Measurements from ENCODE around the gene ESM1. TPM values are rescaled to one million over a fixed set of nuclear protein-coding genes. Genes with fewer than 3 reads are reported as not detected.

Gene ESM1
- total and polyA plus RNA-seq, 9 of the 15 experiments (the other 6 are each of a cell fraction or from before 2014, with no cell fraction given): not detected

DNA sequence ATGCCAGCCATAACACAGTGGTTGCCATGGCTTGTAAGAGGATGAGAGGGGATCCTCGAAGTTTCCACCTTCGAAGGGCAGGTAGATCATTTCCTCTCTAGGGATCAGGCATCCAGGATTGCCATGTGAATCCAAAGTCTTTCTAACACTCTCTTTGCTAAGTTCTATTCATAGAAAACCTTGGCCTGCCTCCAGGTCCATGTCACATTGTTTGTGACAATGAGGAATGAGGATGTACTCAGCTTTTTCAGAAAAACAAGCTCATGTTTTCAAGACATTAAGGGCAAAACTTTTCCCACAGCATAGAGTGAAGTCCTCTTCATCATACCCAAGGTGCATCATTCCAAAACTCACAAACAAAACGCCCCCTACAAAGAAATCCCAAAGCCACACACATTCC is 19.6 kb downstream of the ESM1 start:
- Histone ChIP-seq H3K27me3 (ENCODE audit: control insufficient read depth in 2 of 2, insufficient read depth in 2 of 2, low read length in 2 of 2) (peaks cover 0 to 3% of the 10 kb centered on the region in 2 experiments; a peak in 2 of 5 replicates), H3K4me1 (replicated peaks in 1 of 2; ENCODE audit: control insufficient read depth in 2 of 2, insufficient read depth in 2 of 2, low read length in 2 of 2) (no peaks in the 10 kb centered on the region), H3K4me3 (no peak overlapping the region), H3K4me2 (ENCODE audit: insufficient read depth, low read length) (no peak overlapping the region), H3K27ac (ENCODE audit: extremely low read depth, low read depth, low read length) (no peak overlapping the region), H4K20me1 (replicated peaks; ENCODE audit: control insufficient read depth, insufficient read depth, low read length) (no peaks in the 10 kb centered on the region), H3K79me2 (ENCODE audit: control insufficient read depth, insufficient read depth, low read length) (no peaks in the 10 kb centered on the region), H2AFZ (ENCODE audit: low read depth, low read length) (no peak overlapping the region), H3K9ac (ENCODE audit: insufficient read depth in 1 of 2, low read depth in 2 of 2, low read length in 2 of 2) (no peak overlapping the region), H3K9me3 (replicated peaks; ENCODE audit: control insufficient read depth, insufficient read depth, low read depth, low read length) (no peaks in the 10 kb centered on the region), H3K36me3 (ENCODE audit: control insufficient read depth, insufficient read depth, low read length) (no peaks in the 10 kb centered on the region), H3K9me1 (ENCODE audit: control insufficient read depth, insufficient read depth, low read length) (no peaks in the 10 kb centered on the region)
- ATAC-seq (no peak), FAIRE-seq (no peak), DNase-seq (ENCODE audit: extremely low read depth in 1 of 4, low spot score in 3 of 4) (no peak)
- intact Hi-C loops (cut with micrococcal nuclease): no loop called here
- in situ Hi-C loops (cut with MboI): no loop called here
- 0% methylated on average over 3 of the region's 3 CpGs for WGBS (ENCODE audit: insufficient coverage, low coverage, missing lambda C conversion rate)
- ChIA-PET CTCF (ENCODE audit: low intra/inter-chr PET ratio) (no interaction called here), POLR2A (no interaction called here)
- TF ChIP-seq, protein P1, sequence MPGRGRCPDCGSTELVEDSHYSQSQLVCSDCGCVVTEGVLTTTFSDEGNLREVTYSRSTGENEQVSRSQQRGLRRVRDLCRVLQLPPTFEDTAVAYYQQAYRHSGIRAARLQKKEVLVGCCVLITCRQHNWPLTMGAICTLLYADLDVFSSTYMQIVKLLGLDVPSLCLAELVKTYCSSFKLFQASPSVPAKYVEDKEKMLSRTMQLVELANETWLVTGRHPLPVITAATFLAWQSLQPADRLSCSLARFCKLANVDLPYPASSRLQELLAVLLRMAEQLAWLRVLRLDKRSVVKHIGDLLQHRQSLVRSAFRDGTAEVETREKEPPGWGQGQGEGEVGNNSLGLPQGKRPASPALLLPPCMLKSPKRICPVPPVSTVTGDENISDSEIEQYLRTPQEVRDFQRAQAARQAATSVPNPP (IDR thresholded peaks at IDR 0.05; ENCODE audit: borderline replicate concordance, insufficient read depth, insufficient read length): no peak
- TF ChIP-seq, protein P2, sequence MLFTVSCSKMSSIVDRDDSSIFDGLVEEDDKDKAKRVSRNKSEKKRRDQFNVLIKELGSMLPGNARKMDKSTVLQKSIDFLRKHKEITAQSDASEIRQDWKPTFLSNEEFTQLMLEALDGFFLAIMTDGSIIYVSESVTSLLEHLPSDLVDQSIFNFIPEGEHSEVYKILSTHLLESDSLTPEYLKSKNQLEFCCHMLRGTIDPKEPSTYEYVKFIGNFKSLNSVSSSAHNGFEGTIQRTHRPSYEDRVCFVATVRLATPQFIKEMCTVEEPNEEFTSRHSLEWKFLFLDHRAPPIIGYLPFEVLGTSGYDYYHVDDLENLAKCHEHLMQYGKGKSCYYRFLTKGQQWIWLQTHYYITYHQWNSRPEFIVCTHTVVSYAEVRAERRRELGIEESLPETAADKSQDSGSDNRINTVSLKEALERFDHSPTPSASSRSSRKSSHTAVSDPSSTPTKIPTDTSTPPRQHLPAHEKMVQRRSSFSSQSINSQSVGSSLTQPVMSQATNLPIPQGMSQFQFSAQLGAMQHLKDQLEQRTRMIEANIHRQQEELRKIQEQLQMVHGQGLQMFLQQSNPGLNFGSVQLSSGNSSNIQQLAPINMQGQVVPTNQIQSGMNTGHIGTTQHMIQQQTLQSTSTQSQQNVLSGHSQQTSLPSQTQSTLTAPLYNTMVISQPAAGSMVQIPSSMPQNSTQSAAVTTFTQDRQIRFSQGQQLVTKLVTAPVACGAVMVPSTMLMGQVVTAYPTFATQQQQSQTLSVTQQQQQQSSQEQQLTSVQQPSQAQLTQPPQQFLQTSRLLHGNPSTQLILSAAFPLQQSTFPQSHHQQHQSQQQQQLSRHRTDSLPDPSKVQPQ (CRISPR knock-in tag; IDR thresholded peaks at IDR 0.05; ENCODE audit: borderline replicate concordance): no peak
- TF ChIP-seq GATAD2B (IDR thresholded peaks at IDR 0.05; ENCODE audit: borderline replicate concordance) (no peak), CBX8 (IDR thresholded peaks at IDR 0.05; ENCODE audit: borderline replicate concordance, extremely low read depth, low read depth, low read length, poor library complexity, severe bottlenecking) (no peak), PHF8 (IDR thresholded peaks at IDR 0.05; ENCODE audit: borderline replicate concordance, low read length) (no peak), CREBBP (IDR thresholded peaks at IDR 0.05; ENCODE audit: low read depth, low read length) (no peak), CREB1 (IDR thresholded peaks at IDR 0.05) (no peak), CREB1 (CRISPR knock-in tag; IDR thresholded peaks at IDR 0.05) (no peak), TCFL5 (CRISPR knock-in tag; conservative IDR thresholded peaks at IDR 0.05) (no peak), ZNF561 (CRISPR knock-in tag; conservative IDR thresholded peaks at IDR 0.05) (no peak)
- TF ChIP-seq, protein P3, sequence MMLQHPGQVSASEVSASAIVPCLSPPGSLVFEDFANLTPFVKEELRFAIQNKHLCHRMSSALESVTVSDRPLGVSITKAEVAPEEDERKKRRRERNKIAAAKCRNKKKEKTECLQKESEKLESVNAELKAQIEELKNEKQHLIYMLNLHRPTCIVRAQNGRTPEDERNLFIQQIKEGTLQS (IDR thresholded peaks at IDR 0.05): no peak
- TF ChIP-seq, protein P3 (CRISPR knock-in tag; conservative IDR thresholded peaks at IDR 0.05): no peak
- TF ChIP-seq, protein P4, sequence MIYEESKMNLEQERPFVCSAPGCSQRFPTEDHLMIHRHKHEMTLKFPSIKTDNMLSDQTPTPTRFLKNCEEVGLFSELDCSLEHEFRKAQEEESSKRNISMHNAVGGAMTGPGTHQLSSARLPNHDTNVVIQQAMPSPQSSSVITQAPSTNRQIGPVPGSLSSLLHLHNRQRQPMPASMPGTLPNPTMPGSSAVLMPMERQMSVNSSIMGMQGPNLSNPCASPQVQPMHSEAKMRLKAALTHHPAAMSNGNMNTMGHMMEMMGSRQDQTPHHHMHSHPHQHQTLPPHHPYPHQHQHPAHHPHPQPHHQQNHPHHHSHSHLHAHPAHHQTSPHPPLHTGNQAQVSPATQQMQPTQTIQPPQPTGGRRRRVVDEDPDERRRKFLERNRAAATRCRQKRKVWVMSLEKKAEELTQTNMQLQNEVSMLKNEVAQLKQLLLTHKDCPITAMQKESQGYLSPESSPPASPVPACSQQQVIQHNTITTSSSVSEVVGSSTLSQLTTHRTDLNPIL (CRISPR knock-in tag; IDR thresholded peaks at IDR 0.05): no peak
- BruUV-seq (replicated peaks): no TSS peak
